Measurements from ENCODE around the gene ITGB1BP1. TPM values are rescaled to one million over a fixed set of nuclear protein-coding genes. Genes with fewer than 3 reads are reported as not detected.

Gene ITGB1BP1
- total and polyA plus RNA-seq, 12 donors = 51.4 to 224 (median 134) TPM

DNA sequence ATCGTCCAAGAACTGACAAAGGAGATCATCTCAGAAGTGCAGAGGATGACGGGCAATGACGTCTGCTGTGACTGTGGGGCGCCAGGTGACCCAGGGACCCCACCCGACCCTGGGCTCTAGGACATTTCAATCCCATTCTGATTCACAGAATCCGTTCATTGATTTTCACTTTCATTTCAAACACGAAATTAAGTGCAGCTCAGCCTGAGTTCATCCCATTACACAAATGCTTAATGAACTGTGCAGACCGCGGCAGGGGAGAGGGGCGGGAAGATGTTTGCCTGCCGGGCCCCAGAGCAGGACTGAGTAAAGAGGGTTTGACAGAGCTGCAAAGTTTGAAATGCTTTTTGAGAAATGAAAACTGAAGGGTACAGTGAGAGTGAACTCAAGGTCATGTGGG is 67.1 kb downstream of the ITGB1BP1 start:
- no peaks in the 10 kb centered on the region for H3K9me3 ChIP-seq
- no peak overlapping the region for H3K27ac ChIP-seq
- no peak for ATAC-seq
- DNase-seq = no peak
- H3K36me3 ChIP-seq = peaks cover 0 to 100% (median 18%) of the 10 kb centered on the region in 9 donors
- intact Hi-C loops (cut with DNase I) = no loop called here
- H3K4me3 ChIP-seq = no peak overlapping the region
- TF ChIP-seq, protein P1, sequence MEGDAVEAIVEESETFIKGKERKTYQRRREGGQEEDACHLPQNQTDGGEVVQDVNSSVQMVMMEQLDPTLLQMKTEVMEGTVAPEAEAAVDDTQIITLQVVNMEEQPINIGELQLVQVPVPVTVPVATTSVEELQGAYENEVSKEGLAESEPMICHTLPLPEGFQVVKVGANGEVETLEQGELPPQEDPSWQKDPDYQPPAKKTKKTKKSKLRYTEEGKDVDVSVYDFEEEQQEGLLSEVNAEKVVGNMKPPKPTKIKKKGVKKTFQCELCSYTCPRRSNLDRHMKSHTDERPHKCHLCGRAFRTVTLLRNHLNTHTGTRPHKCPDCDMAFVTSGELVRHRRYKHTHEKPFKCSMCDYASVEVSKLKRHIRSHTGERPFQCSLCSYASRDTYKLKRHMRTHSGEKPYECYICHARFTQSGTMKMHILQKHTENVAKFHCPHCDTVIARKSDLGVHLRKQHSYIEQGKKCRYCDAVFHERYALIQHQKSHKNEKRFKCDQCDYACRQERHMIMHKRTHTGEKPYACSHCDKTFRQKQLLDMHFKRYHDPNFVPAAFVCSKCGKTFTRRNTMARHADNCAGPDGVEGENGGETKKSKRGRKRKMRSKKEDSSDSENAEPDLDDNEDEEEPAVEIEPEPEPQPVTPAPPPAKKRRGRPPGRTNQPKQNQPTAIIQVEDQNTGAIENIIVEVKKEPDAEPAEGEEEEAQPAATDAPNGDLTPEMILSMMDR (IDR thresholded peaks at IDR 0.05) = no peak
- WGBS, 2 donors = 87 to 91% methylated on average over 11 of the region's 11 CpGs
- no peaks in the 10 kb centered on the region for H3K27me3 ChIP-seq
- H3K4me1 ChIP-seq = no peaks in the 10 kb centered on the region

DNA sequence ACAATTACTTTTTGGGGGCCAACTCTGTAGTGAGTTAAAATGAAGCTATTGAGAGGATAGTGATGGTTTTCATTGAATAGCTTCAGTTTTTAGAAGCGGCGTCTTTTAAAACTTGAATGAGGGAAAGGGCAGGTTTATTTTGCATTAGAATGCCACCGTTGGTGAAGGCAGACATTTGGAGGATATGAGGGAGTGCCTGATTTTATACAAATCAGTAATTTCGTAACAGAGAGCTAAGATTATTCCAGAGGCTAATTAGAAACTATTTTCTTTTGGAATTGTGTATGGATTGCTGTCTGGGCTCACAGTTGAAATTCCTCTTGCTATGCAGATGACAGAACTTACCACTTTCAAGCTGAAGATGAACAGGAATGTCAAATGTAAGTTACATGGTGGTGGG is 67.6 kb downstream of the ITGB1BP1 start:
- no peaks in the 10 kb centered on the region for H3K27me3 ChIP-seq
- ATAC-seq (no peak), DNase-seq (no peak)
- H3K9me3 ChIP-seq = no peaks in the 10 kb centered on the region
- TF ChIP-seq, protein P1 (IDR thresholded peaks at IDR 0.05) = no peak
- intact Hi-C loops (cut with DNase I) = no loop called here
- H3K36me3 ChIP-seq = peaks cover 0 to 100% (median 17%) of the 10 kb centered on the region in 9 donors
- no peaks in the 10 kb centered on the region for H3K4me1 ChIP-seq
- WGBS, 2 donors = 84% methylated on average over 4 of the region's 4 CpGs
- H3K4me3 ChIP-seq = no peak overlapping the region
- H3K27ac ChIP-seq = no peak overlapping the region

DNA sequence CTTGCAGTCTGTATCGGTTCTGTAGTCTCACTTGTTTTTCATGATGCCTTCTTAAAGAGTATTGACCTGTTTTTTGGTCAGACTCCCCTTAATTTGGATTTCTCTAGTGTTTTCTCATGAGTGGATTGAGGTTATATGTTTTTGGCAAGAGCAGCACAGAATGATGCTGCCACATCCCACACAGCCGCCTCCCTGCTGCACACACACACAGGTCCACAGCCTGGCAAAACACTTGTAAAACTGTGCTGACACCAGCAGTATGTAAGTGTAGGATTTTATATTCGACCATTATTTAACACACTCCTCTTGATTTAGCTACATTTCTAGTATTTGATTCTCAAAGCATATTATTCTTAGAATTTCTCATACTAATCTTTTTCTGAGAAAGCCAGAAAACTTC is 68.1 kb downstream of the ITGB1BP1 start:
- ATAC-seq = no peak

DNA sequence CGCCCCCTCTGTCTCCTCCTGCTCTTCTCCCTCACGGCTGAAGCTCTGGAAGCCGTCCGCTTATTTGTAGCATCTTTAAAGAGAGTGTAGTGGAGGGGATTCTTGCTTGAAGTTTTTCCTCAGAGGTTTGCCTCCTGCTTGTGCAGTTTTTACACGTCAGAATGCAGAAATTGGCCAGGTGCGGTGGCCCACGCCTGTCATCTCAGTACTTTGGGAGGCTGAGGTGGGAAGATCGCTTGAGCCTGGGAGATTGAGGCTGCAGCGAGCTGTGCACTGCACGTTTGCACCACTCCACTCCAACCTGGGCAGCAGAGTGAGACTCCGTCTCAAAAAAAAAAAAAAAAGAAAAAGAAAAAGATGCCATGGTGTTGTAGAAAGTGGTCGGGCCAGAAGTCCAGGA is 69.0 kb downstream of the ITGB1BP1 start:
- no peaks in the 10 kb centered on the region for H3K4me1 ChIP-seq
- no peaks in the 10 kb centered on the region for H3K27me3 ChIP-seq
- no peaks in the 10 kb centered on the region for H3K9me3 ChIP-seq
- WGBS, 2 donors = 96 to 97% methylated on average over 12 of the region's 12 CpGs
- H3K4me3 ChIP-seq = no peak overlapping the region
- DNase-seq (no peak), ATAC-seq (no peak)
- peaks cover 0 to 99% (median 17%) of the 10 kb centered on the region in 9 donors for H3K36me3 ChIP-seq
- TF ChIP-seq, protein P1 (IDR thresholded peaks at IDR 0.05) = no peak
- no peak overlapping the region for H3K27ac ChIP-seq
- intact Hi-C loops (cut with DNase I) = no loop called here

More for the DNA sequence above, 68.1 kb downstream of the ITGB1BP1 start:
- no peak for DNase-seq
- Histone ChIP-seq H3K9me3 (no peaks in the 10 kb centered on the region), H3K27me3 (no peaks in the 10 kb centered on the region), H3K4me1 (no peaks in the 10 kb centered on the region), H3K4me3 (no peak overlapping the region), H3K36me3 (peaks cover 0 to 100% (median 17%) of the 10 kb centered on the region in 9 donors), H3K27ac (no peak overlapping the region)
- TF ChIP-seq, protein P1 (IDR thresholded peaks at IDR 0.05) = no peak
- WGBS, 2 donors = 93 to 95% methylated on average over 3 of the region's 3 CpGs
- intact Hi-C loops (cut with DNase I) = no loop called here

Other genes with a start within 250 kb of the ITGB1BP1 start
- gene ASAP2, start 216.7 kb downstream of the ITGB1BP1 start, total RNA-seq = 10 to 100 TPM in 9 of 10 donors, 1 to 10 TPM in 1; 9.9 to 16.2 (median 11.8) TPM
- 10 to 100 TPM in 1 of 2 donors, 1 to 10 TPM in 1; 5.4 to 17.3 TPM for gene ASAP2, start 216.7 kb downstream of the ITGB1BP1 start, polyA plus RNA-seq
- 10 to 100 TPM; 12.8 to 19.8 (median 16.5) TPM for gene CPSF3, start 126 bp upstream of the ITGB1BP1 start, total RNA-seq
- gene CPSF3, start 126 bp upstream of the ITGB1BP1 start, polyA plus RNA-seq = 10 to 100 TPM; 13.8 to 14.8 TPM
- 10 to 100 TPM; 77.1 to 94.5 (median 87.7) TPM for gene IAH1, start 51.0 kb upstream of the ITGB1BP1 start, total RNA-seq
- gene IAH1, start 51.0 kb upstream of the ITGB1BP1 start, polyA plus RNA-seq = 100 to 1,000 TPM in 1 of 2 donors, 10 to 100 TPM in 1; 77.8 to 103 TPM
- 10 to 100 TPM; 11.4 to 20.0 (median 14.6) TPM for gene ADAM17, start 132.3 kb upstream of the ITGB1BP1 start, total RNA-seq
- 1 to 10 TPM; 7.3 to 9.4 TPM for gene ADAM17, start 132.3 kb upstream of the ITGB1BP1 start, polyA plus RNA-seq
- gene YWHAQ, start 207.5 kb upstream of the ITGB1BP1 start, total RNA-seq = 100 to 1,000 TPM; 134 to 303 (median 207) TPM
- gene YWHAQ, start 207.5 kb upstream of the ITGB1BP1 start, polyA plus RNA-seq = 100 to 1,000 TPM in 1 of 2 donors, 10 to 100 TPM in 1; 62.0 to 159 TPM